Breast epithelium (tissue), 3 donors: ENCODE measurements around the gene POLD4.
A peak's percentile ranks its signal among the peaks of the same experiment; 100 is the strongest.

ENCODE experiments used
- CTCF ChIP-seq, 3 donors: fragments of 450-650 bp; IDR thresholded peaks; one replicate each; pipeline ENCODE4 v1.5.1; 2016 to 2017; ENCODE audit warnings: antibody characterized with exemption in 3 of 3, mild to moderate bottlenecking in 3 of 3, moderate library complexity in 3 of 3
- POLR2AphosphoS5 ChIP-seq, 3 donors: sonication (generic); formaldehyde crosslinking; IDR thresholded peaks; one replicate each; pipeline ENCODE4 v1.6.1; 2017; ENCODE audit warnings: antibody characterized with exemption in 3 of 3

GRCh38 chr11:67317205-67317887 lies 36.0 kb downstream of the POLD4 start:
- peak; percentile 91 to 100 (median 99) for TF ChIP-seq CTCF (IDR thresholded peaks at IDR 0.05)
- TF ChIP-seq POLR2AphosphoS5 (IDR thresholded peaks at IDR 0.05) = peak; percentile 73 to 82 (median 75)
